Astrocyte (in vitro differentiated cells and primary cell): ENCODE results near the gene LYZL6.

Experiments
- CTCF ChIP-seq: IDR thresholded peaks from 2 replicates; pipeline ENCODE4 v1.5.1; 2011; ENCODE audit warnings: low read depth, mild to moderate bottlenecking, inconsistent platforms, low read length, moderate library complexity; ENCODE audit not compliant: insufficient read depth
- EZH2 ChIP-seq: IDR thresholded peaks from 2 replicates; pipeline ENCODE4 v1.6.1; 2012; ENCODE audit warnings: mild to moderate bottlenecking, low read length, inconsistent platforms; ENCODE audit not compliant: insufficient read depth

GRCh38 chr17:35936063-35936462 lies 7.5 kb downstream of the LYZL6 start:
- TF ChIP-seq CTCF = no peak
- no peak for TF ChIP-seq EZH2
